Measurements from ENCODE around the gene MAP7.

The MAP7 gene

GRCh38 chr6:136347847-136348246 lies 202.4 kb downstream of the MAP7 start:
- TF ChIP-seq SPI1 (IDR thresholded peaks at IDR 0.05; ENCODE audit: low read depth, low read length) (no peak), POU2F2 (IDR thresholded peaks at IDR 0.05; ENCODE audit: low read depth, low read length) (no peak), POLR2AphosphoS5 (IDR thresholded peaks at IDR 0.05; ENCODE audit: low read depth, low read length) (no peak), TAF1 (IDR thresholded peaks at IDR 0.05; ENCODE audit: low read depth, low read length) (no peak), POLR2A (IDR thresholded peaks at IDR 0.05; ENCODE audit: low read depth, low read length) (no peak), PAX5 (IDR thresholded peaks at IDR 0.05; ENCODE audit: insufficient read depth, low read length, severe bottlenecking) (no peak)
- FAIRE-seq (no peak), DNase-seq (ENCODE audit: insufficient read length, low spot score) (no peak)

GRCh38 chr6:136345145-136345544 lies 205.1 kb downstream of the MAP7 start:
- DNase-seq (ENCODE audit: insufficient read length, low spot score): no peak
- TF ChIP-seq TAF1 (IDR thresholded peaks at IDR 0.05; ENCODE audit: low read depth, low read length): no peak
- TF ChIP-seq POLR2AphosphoS5 (IDR thresholded peaks at IDR 0.05; ENCODE audit: low read depth, low read length): no peak
- TF ChIP-seq POU2F2 (IDR thresholded peaks at IDR 0.05; ENCODE audit: low read depth, low read length): no peak
- no peak for TF ChIP-seq POLR2A (IDR thresholded peaks at IDR 0.05; ENCODE audit: low read depth, low read length)
- no peak for TF ChIP-seq PAX5 (IDR thresholded peaks at IDR 0.05; ENCODE audit: insufficient read depth, low read length, severe bottlenecking)
- TF ChIP-seq SPI1 (IDR thresholded peaks at IDR 0.05; ENCODE audit: low read depth, low read length): no peak
- FAIRE-seq: no peak

GRCh38 chr6:136344420-136344819 lies 205.8 kb downstream of the MAP7 start:
- no peak for FAIRE-seq
- DNase-seq (ENCODE audit: insufficient read length, low spot score): no peak
- TF ChIP-seq POLR2A (IDR thresholded peaks at IDR 0.05; ENCODE audit: low read depth, low read length) (no peak), POU2F2 (IDR thresholded peaks at IDR 0.05; ENCODE audit: low read depth, low read length) (no peak), POLR2AphosphoS5 (IDR thresholded peaks at IDR 0.05; ENCODE audit: low read depth, low read length) (no peak), TAF1 (IDR thresholded peaks at IDR 0.05; ENCODE audit: low read depth, low read length) (no peak), SPI1 (IDR thresholded peaks at IDR 0.05; ENCODE audit: low read depth, low read length) (no peak), PAX5 (IDR thresholded peaks at IDR 0.05; ENCODE audit: insufficient read depth, low read length, severe bottlenecking) (no peak)

- FAIRE-seq (no peak), DNase-seq (ENCODE audit: insufficient read length, low spot score) (no peak)
- TF ChIP-seq SPI1 (IDR thresholded peaks at IDR 0.05; ENCODE audit: low read depth, low read length): no peak
- TF ChIP-seq POLR2AphosphoS5 (IDR thresholded peaks at IDR 0.05; ENCODE audit: low read depth, low read length): no peak
- no peak for TF ChIP-seq POLR2A (IDR thresholded peaks at IDR 0.05; ENCODE audit: low read depth, low read length)
- no peak for TF ChIP-seq TAF1 (IDR thresholded peaks at IDR 0.05; ENCODE audit: low read depth, low read length)
- TF ChIP-seq PAX5 (IDR thresholded peaks at IDR 0.05; ENCODE audit: insufficient read depth, low read length, severe bottlenecking): no peak
- no peak for TF ChIP-seq POU2F2 (IDR thresholded peaks at IDR 0.05; ENCODE audit: low read depth, low read length)
These were observed 206.5 kb downstream of the MAP7 start for GRCh38 chr6:136343700-136344099.

GRCh38 chr6:136343275-136343674 lies 206.9 kb downstream of the MAP7 start:
- TF ChIP-seq TAF1 (IDR thresholded peaks at IDR 0.05; ENCODE audit: low read depth, low read length) (no peak), POLR2AphosphoS5 (IDR thresholded peaks at IDR 0.05; ENCODE audit: low read depth, low read length) (no peak), POLR2A (IDR thresholded peaks at IDR 0.05; ENCODE audit: low read depth, low read length) (no peak), PAX5 (IDR thresholded peaks at IDR 0.05; ENCODE audit: insufficient read depth, low read length, severe bottlenecking) (no peak), POU2F2 (IDR thresholded peaks at IDR 0.05; ENCODE audit: low read depth, low read length) (no peak), SPI1 (IDR thresholded peaks at IDR 0.05; ENCODE audit: low read depth, low read length) (no peak)
- DNase-seq (ENCODE audit: insufficient read length, low spot score) (no peak), FAIRE-seq (no peak)

GRCh38 chr6:136341967-136342366 lies 208.3 kb downstream of the MAP7 start:
- DNase-seq (ENCODE audit: insufficient read length, low spot score): no peak
- TF ChIP-seq TAF1 (IDR thresholded peaks at IDR 0.05; ENCODE audit: low read depth, low read length) (no peak), POLR2A (IDR thresholded peaks at IDR 0.05; ENCODE audit: low read depth, low read length) (no peak), POLR2AphosphoS5 (IDR thresholded peaks at IDR 0.05; ENCODE audit: low read depth, low read length) (no peak), POU2F2 (IDR thresholded peaks at IDR 0.05; ENCODE audit: low read depth, low read length) (no peak), PAX5 (IDR thresholded peaks at IDR 0.05; ENCODE audit: insufficient read depth, low read length, severe bottlenecking) (no peak), SPI1 (IDR thresholded peaks at IDR 0.05; ENCODE audit: low read depth, low read length) (no peak)
- FAIRE-seq: peak; percentile 23

- FAIRE-seq (no peak), DNase-seq (ENCODE audit: insufficient read length, low spot score) (no peak)
- TF ChIP-seq POLR2A (IDR thresholded peaks at IDR 0.05; ENCODE audit: low read depth, low read length) (no peak), PAX5 (IDR thresholded peaks at IDR 0.05; ENCODE audit: insufficient read depth, low read length, severe bottlenecking) (no peak), SPI1 (IDR thresholded peaks at IDR 0.05; ENCODE audit: low read depth, low read length) (no peak), POU2F2 (IDR thresholded peaks at IDR 0.05; ENCODE audit: low read depth, low read length) (no peak), POLR2AphosphoS5 (IDR thresholded peaks at IDR 0.05; ENCODE audit: low read depth, low read length) (no peak), TAF1 (IDR thresholded peaks at IDR 0.05; ENCODE audit: low read depth, low read length) (no peak)
These were observed 208.9 kb downstream of the MAP7 start for GRCh38 chr6:136341367-136341766.

- no peak for FAIRE-seq
- TF ChIP-seq POLR2A (IDR thresholded peaks at IDR 0.05; ENCODE audit: low read depth, low read length) (no peak), POU2F2 (IDR thresholded peaks at IDR 0.05; ENCODE audit: low read depth, low read length) (no peak), SPI1 (IDR thresholded peaks at IDR 0.05; ENCODE audit: low read depth, low read length) (no peak), TAF1 (IDR thresholded peaks at IDR 0.05; ENCODE audit: low read depth, low read length) (no peak), POLR2AphosphoS5 (IDR thresholded peaks at IDR 0.05; ENCODE audit: low read depth, low read length) (no peak), PAX5 (IDR thresholded peaks at IDR 0.05; ENCODE audit: insufficient read depth, low read length, severe bottlenecking) (no peak)
- DNase-seq (ENCODE audit: insufficient read length, low spot score): no peak
These were observed 211.7 kb downstream of the MAP7 start for GRCh38 chr6:136338486-136338885.

- no peak for FAIRE-seq
These were observed 212.6 kb downstream of the MAP7 start for GRCh38 chr6:136337606-136338005.

GRCh38 chr6:136337121-136337520 lies 213.1 kb downstream of the MAP7 start:
- FAIRE-seq (no peak), DNase-seq (ENCODE audit: insufficient read length, low spot score) (no peak)
- TF ChIP-seq TAF1 (IDR thresholded peaks at IDR 0.05; ENCODE audit: low read depth, low read length) (no peak), POLR2AphosphoS5 (IDR thresholded peaks at IDR 0.05; ENCODE audit: low read depth, low read length) (no peak)

More at GRCh38 chr6:136337606-136338005, 212.6 kb downstream of the MAP7 start:
- TF ChIP-seq POLR2A (IDR thresholded peaks at IDR 0.05; ENCODE audit: low read depth, low read length) (no peak), PAX5 (IDR thresholded peaks at IDR 0.05; ENCODE audit: insufficient read depth, low read length, severe bottlenecking) (no peak), POU2F2 (IDR thresholded peaks at IDR 0.05; ENCODE audit: low read depth, low read length) (no peak)
- DNase-seq (ENCODE audit: insufficient read length, low spot score): no peak

Measured in GM12891 (cell line).